NCI-H748 treated with DMSO at 0.1 percent for 48 hours (cell line): ENCODE results near the gene KRTAP10-10.
"Not testable (repeated sequence)": the region's sequence is repeated elsewhere in the genome, so short reads cannot be mapped to it uniquely, and the experiment has no call there.

Source experiments
- DNase-seq: peaks from one replicate; lab custom pipeline; 2025; lab: John Stamatoyannopoulos, UW

KRTAP10-10 gene

GRCh38 chr21:44637018-44637850, at the start of gene KRTAP10-10:
TSS of gene KRTAP10-10 (plus strand) at chr21:44637356. CDS start at chr21:44637418, 62 bp downstream.
- no peak for DNase-seq

- DNase-seq = no peak
Measured at GRCh38 chr21:44589094-44589493, 48.1 kb upstream of the KRTAP10-10 start.

- DNase-seq = no peak
Measured at GRCh38 chr21:44589586-44590305, 47.4 kb upstream of the KRTAP10-10 start.

GRCh38 chr21:44590311-44590721, 46.8 kb upstream of the KRTAP10-10 start:
- DNase-seq = no peak

- not testable (repeated sequence) for DNase-seq
Measured at GRCh38 chr21:44590897-44591800, 46.0 kb upstream of the KRTAP10-10 start.

GRCh38 chr21:44591801-44592130, 45.4 kb upstream of the KRTAP10-10 start:
- DNase-seq = not testable (repeated sequence)

- no peak for DNase-seq
Measured at GRCh38 chr21:44592446-44593311, 44.5 kb upstream of the KRTAP10-10 start, which contains the start of gene KRTAP10-6. TSS of gene KRTAP10-6 (minus strand) at chr21:44592505. CDS start at chr21:44592484, 21 bp downstream.

GRCh38 chr21:44593598-44594405, 43.4 kb upstream of the KRTAP10-10 start:
- DNase-seq = no peak

- DNase-seq = no peak
Measured at GRCh38 chr21:44594406-44594916, 42.7 kb upstream of the KRTAP10-10 start.

GRCh38 chr21:44595524-44595923, 41.6 kb upstream of the KRTAP10-10 start:
- no peak for DNase-seq

- DNase-seq = no peak
Measured at GRCh38 chr21:44596068-44596725, 41.0 kb upstream of the KRTAP10-10 start.

GRCh38 chr21:44598061-44598460, 39.1 kb upstream of the KRTAP10-10 start:
- DNase-seq = no peak

GRCh38 chr21:44599264-44600029, 37.7 kb upstream of the KRTAP10-10 start:
- DNase-seq = no peak

GRCh38 chr21:44600118-44600978, 36.8 kb upstream of the KRTAP10-10 start, which contains the start of gene KRTAP10-7:
TSS of gene KRTAP10-7 (plus strand) at chr21:44600597. CDS start at chr21:44600622, 25 bp downstream.
- not testable (repeated sequence) for DNase-seq

GRCh38 chr21:44601091-44601490, 36.1 kb upstream of the KRTAP10-10 start:
- not testable (repeated sequence) for DNase-seq

GRCh38 chr21:44601596-44602462, 35.3 kb upstream of the KRTAP10-10 start:
- DNase-seq = no peak

GRCh38 chr21:44602463-44602850, 34.7 kb upstream of the KRTAP10-10 start:
- no peak for DNase-seq
